CD4-positive, alpha-beta T cell treated with Interleukin-6 for 4 hours (primary cell): ENCODE results near the gene MARCHF2.
"Not testable (repeated sequence)": the region's sequence is repeated elsewhere in the genome, so short reads cannot be mapped to it uniquely, and the experiment has no call there.

Experiments
- DNase-seq: peaks from one replicate; pipeline ENCODE4 v3.0.0-alpha.2; 2020; ENCODE audit warnings: mixed read lengths

Gene MARCHF2

GRCh38 chr19:8413629-8413995 lies 507 bp downstream of the MARCHF2 start:
- no peak for DNase-seq

DNA sequence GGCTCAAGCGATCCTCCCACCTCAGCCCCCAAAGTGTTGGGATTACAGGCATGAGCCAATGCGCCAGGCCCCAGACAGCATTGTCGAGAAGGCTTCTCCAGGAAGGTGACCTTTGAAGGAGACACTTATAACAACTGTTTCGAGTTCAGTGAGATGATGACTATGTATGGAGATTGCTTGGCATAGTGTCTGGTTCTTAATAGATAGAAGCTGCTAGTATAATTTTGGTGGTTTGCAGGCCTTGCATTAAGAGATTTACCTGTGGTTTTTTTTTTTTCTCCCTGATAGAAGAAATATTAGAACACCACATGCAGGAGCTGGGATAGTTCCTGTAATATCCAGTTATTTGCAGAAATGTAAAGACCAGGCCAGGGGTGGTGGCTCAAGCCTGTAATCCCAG lies 3.7 kb downstream of the MARCHF2 start:
- DNase-seq = no peak

- DNase-seq = no peak
Measured at GRCh38 chr19:8421484-8422461, 8.7 kb downstream of the MARCHF2 start.

GRCh38 chr19:8423817-8424223 lies 10.7 kb downstream of the MARCHF2 start:
- DNase-seq = no peak

GRCh38 chr19:8425331-8425730 lies 12.2 kb downstream of the MARCHF2 start:
- not testable (repeated sequence) for DNase-seq

DNA sequence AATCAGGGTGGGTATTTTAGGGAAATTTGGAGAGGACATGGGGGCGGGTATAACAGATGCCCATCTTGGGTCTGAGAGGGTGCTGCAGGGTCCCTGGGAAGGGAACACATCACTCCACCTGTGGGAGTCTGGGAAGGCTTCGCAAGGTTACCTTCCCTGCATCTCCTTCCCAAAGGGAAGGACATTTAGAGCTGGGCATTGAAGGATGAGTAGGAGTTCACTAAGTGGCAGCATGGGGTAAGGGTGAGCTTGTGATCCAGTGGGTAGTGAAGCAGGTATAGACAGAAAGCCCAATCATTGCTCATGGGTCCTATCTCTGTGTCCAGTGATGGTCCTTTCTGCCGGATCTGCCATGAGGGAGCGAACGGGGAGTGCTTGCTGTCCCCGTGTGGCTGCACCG lies 13.2 kb downstream of the MARCHF2 start:
- DNase-seq = no peak

DNA sequence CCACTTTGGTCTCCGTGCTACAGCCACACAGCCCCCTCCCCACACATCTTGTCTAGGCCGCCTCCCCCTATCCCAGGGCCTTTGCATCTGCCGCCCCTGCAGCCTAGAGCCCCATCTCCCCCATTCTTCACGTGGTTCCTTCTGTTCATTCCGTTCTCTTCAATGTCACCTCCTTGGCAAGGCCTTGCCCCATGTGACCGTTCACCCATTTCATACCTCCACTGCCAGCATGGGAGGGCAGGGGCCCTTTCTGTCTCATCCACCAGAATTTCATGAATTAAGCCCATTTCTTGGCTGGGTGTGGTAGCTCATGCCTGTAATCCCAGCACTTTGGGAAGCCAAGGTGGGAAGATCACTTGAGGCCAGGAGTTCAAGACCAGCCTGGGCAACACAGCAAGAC lies 15.9 kb downstream of the MARCHF2 start:
- DNase-seq = no peak

DNA sequence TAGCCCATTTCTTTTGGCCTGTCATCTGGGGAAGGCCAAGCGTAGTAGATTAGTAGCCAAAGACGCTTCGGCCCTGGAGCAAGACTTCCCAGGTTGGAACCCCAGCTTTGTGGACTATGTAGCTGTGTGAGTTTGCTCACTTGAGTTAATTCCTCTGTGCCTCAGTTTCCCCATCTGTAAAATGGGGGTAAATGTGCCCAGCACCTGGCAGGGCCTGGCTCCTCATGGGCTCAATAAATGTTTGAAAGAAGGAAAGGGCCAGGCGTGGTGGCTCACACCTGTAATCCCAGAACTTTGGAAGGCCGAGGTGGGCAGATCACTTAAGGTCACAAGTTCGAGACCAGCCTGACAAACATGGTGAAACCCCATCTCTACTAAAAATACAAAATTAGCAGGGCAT lies 16.7 kb downstream of the MARCHF2 start:
- no peak for DNase-seq

GRCh38 chr19:8430650-8431049 lies 17.5 kb downstream of the MARCHF2 start:
- DNase-seq = no peak

DNA sequence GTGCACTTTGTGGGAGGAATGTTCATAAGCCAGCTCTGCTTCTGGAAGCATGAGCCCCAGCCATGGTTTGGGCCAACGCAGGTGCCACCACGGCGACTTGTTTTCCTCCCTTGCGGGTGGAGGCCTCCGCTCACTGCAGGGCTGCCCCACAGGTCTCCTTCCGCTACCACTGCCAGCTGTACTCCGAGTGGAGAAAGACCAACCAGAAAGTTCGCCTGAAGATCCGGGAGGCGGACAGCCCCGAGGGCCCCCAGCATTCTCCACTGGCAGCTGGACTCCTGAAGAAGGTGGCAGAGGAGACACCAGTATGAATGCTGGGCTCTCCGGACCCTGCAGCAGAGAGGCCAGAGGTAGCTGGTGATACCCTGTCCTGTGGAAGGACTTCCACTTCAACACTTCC lies 25.1 kb downstream of the MARCHF2 start:
- DNase-seq = no peak

DNA sequence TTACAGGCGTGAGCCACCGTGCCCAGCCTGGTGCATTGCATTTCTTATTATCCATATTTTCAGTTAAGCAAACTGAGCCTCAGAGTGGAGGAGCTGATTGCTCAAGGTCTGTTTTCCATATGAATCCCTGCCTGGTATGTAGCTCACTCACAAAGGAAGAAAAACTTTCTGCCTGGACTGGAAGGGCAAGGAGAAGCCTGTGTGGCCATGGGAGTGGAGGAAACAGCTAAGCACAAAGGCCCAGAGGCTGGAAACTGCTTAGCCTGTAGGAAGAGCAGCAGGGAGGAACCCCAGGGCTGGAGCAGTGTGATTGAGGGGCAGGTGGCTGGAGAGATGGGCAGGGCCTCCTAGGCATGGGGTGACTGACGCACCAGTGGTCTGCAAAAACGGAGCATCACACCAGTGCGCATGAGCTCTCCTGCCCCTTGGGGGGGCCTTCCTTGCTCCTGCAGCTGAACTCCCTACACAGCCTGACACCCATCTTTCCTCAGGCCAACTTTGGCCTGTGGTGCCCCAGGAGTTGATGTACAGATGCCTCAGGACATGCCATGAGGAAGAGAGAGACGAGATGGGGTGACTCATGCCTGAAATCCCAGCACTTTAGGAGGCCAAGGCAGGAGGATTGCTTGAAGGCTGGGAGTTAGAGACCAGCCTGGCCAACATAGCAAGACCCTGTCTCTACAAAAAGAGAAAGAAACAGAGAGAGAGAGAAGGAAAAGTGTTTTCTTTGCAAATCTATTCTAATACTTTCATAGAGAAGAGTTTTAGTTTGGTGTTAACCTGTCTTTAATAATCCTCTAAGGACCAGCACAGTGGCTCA lies 28.8 kb downstream of the MARCHF2 start:
- DNase-seq = no peak

- not testable (repeated sequence) for DNase-seq
Measured at GRCh38 chr19:8444140-8444676, 31.1 kb downstream of the MARCHF2 start.

GRCh38 chr19:8444677-8445487 lies 31.8 kb downstream of the MARCHF2 start, which contains the start of gene HNRNPM:
HNRNPM (plus strand) TSS chr19:8444975; CDS start chr19:8444999, 24 bp downstream.
- peak; percentile 100 for DNase-seq

- peak; percentile 42 for DNase-seq
Measured at GRCh38 chr19:8445488-8446001, 32.4 kb downstream of the MARCHF2 start.

DNA sequence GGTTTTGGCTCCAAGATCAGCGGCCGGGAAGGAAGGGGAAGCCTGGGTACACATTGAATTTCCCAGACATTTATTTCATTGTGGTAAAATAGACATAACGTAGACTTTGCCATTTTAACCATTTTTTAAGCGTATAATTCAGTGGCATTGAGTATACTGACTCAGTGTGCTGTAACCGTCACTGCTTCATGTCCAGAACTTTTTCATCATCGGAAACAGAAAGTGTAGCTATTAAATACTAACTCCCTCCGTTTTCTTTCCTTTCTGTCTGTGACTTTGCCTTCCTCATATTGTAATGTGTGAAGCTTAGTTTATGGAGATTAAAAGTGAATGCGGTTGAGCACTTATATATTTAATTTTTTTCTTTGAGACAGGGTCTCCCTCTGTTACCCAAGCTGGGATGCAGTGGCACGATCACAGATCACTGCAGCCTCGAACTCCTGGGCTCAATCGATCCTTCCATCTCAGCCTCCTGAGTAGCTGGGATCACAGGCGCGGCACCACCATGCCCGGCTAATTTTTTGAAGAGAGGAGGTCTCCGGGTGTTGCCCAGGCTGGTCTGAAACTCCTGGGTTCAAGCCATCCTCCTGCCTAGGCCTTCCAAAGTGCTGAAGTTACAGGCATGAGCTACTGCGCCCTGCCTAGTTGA lies 33.1 kb downstream of the MARCHF2 start:
- no peak for DNase-seq

GRCh38 chr19:8449830-8450229 lies 36.7 kb downstream of the MARCHF2 start:
- DNase-seq = no peak

DNA sequence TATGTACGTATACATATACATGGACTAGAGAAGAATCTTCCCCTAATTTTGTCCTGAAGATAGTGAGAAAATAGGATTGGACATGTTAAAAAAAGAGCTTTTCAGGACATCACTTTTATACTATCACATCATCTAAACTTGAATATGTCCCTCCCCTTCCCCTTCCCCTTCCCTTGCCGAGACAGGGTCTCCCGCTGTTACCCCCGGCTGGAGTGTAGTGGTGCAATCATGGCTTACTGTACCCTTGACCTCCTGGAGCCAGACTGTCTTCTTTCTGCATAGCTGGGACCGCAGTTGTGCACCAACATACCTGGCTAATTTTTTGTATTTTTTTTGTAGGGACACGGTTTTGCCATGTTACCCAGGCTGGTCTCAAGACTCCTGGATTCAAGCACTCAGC lies 38.3 kb downstream of the MARCHF2 start:
- no peak for DNase-seq

DNA sequence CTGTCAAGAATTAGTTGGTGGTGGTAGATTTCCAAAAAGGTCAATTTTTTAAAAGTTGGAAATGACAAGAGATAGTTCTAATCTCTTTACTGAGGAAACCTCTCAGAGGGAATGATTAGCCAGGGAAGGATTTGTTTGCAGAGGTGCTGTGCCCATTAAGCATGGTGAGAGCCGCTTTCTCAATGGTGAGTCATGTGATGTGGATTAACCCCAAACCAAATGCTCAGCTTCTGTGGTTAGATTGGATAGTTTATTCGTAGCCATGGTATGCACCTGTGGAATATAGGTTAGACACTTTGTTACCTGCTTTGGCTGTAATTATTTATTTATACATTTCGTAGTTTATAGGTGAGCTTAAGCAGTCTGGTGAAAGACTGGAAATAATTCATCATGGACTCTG lies 38.8 kb downstream of the MARCHF2 start:
- DNase-seq = peak; percentile 18

DNA sequence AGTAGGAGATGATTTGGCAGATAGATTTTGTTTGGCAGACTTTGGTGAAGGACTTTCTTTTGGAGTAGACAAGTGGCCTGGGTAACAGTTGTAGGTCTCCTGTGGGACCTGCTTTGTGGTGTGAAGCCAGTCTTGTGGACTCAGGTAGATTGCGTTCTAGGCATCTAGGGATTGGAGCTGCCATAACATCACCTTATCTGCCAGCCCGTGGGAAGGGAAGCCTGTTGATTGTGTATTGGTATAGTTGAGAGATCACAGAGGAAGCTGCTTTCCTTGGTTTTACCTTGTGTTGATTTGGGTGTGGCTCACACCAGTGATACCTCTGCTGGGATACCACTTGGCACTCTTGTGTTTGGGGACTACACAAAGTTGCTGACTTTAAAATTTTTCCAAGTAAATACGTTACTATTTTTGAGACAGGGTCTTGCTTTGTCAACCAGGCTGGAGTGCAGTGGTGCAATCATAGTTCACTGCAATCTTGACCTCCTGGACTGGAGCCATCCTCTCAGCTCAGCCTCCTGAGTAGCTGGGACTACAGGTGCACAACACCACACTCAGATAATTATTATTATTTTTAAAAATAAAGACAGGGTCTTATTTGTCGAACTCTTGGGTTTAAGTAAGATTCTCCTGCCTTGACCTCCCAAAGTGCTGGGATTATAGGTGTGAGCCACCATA lies 39.5 kb downstream of the MARCHF2 start:
- DNase-seq = no peak

- DNase-seq = no peak
Measured at GRCh38 chr19:8453616-8454015, 40.5 kb downstream of the MARCHF2 start.

DNA sequence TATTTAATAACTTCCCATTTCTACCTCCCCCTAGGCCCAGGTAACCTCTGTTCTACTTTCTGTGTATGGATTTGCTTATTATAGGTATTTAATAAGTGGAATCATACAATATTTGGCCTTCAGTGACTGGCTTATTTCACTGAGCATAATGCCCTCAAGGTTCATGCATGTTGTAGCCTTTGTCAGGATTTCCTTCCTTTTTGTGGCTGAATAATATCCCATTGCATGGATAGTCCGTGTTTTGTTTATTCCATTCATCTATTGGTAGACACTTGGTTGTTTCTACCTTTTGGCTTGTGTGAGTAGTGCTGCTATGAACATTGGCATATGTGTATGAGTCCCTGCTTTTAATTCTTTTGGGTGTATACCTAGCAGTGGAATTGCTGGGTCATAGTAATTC lies 41.1 kb downstream of the MARCHF2 start:
- DNase-seq = no peak
